K562 (cell line): ENCODE results near the gene MTG1. TPM values are rescaled to one million over a fixed set of nuclear protein-coding genes. Genes with fewer than 3 reads are reported as not detected.
A peak's percentile ranks its signal among the peaks of the same experiment; 100 is the strongest.

Experiments
- ATAC-seq: fragments of 200-7000 bp; cut with Tn5 transposase; 3 replicates; pipeline ENCODE4 v1.9.1; 2020; ENCODE audit warnings: moderate library complexity
- BruUV-seq: library from RNA; stranded (reverse); fragments of 400-500 nt; replicated peaks from 2 replicates; lab custom pipeline; 2021; lab: Mats Ljungman, UMichigan
- CTCF ChIA-PET: fragments of 300-600 bp; formaldehyde crosslinking; extraction: SDS; loops from one replicate; lab custom pipeline; 2021; ENCODE audit warnings: low intra/inter-chr PET ratio; lab: Yijun Ruan, JAX
- POLR2A ChIA-PET: fragments of 300-600, 350-650 bp; sonication (Branson Sonifier 250); formaldehyde crosslinking; extraction: SDS; loops from one replicate; lab custom pipeline; 2021; ENCODE audit warnings: antibody characterized with exemption, inconsistent platforms; lab: Yijun Ruan, JAX
- DNase-seq, 4 experiments: peaks; one replicate each; pipeline versions ENCODE4 v3.0.0 to v3.0.0-alpha.2; 2011 to 2018; ENCODE audit warnings: low spot score in 3 of 4, mixed read lengths in 3 of 4; ENCODE audit errors: extremely low read depth in 1 of 4
- FAIRE-seq: peaks from 2 replicates; lab custom pipeline; 2011; peaks lifted over from hg19 to GRCh38; lab: Jason Lieb, UNC
- H2AFZ ChIP-seq: 2 replicates; pipeline ENCODE4 v1.6.0; 2011; ENCODE audit warnings: low read depth, low read length, control low read depth, inconsistent platforms
- H3K27ac ChIP-seq: fragments of 200-600 bp; 3 replicates; pipeline ENCODE4 v1.8.0; 2011; ENCODE audit warnings: low read depth, mild to moderate bottlenecking, control low read depth, inconsistent platforms, low read length, moderate library complexity, mixed read lengths; ENCODE audit errors: extremely low read depth
- H3K27me3 ChIP-seq, 2 experiments: fragments of 300-600 bp in 1 of 2; 2 replicates in 1 of 2; 3 replicates in 1 of 2; pipeline versions ENCODE4 v1.6.0 to v1.8.0; 2011; ENCODE audit warnings: inconsistent platforms in 2 of 2, low read length in 2 of 2, mild to moderate bottlenecking in 1 of 2, mixed read lengths in 1 of 2, moderate library complexity in 1 of 2; ENCODE audit not compliant: control insufficient read depth in 2 of 2, insufficient read depth in 2 of 2
- H3K36me3 ChIP-seq: fragments of 300-600 bp; 3 replicates; pipeline ENCODE4 v1.8.0; 2011; ENCODE audit warnings: mild to moderate bottlenecking, low read length, inconsistent platforms; ENCODE audit not compliant: control insufficient read depth, insufficient read depth
- H3K4me1 ChIP-seq, 2 experiments: fragments of 200-600 bp in 1 of 2; replicated peaks in 1 of 2; 2 replicates in 1 of 2; 3 replicates in 1 of 2; pipeline versions ENCODE4 v1.5.1 to v1.8.0; 2011; ENCODE audit warnings: inconsistent platforms in 2 of 2, low read length in 2 of 2, mild to moderate bottlenecking in 1 of 2, mixed read lengths in 1 of 2, moderate library complexity in 1 of 2; ENCODE audit not compliant: control insufficient read depth in 2 of 2, insufficient read depth in 2 of 2
- H3K4me2 ChIP-seq: 2 replicates; pipeline ENCODE4 v1.6.1; 2011; ENCODE audit warnings: low read length, control low read depth, inconsistent platforms, mixed read lengths; ENCODE audit not compliant: insufficient read depth
- H3K4me3 ChIP-seq: fragments of 200-600 bp; sonication (generic), shearing (Covaris generic); 2 replicates; pipeline ENCODE4 v1.5.1; 2016; ENCODE audit warnings: control low read depth, inconsistent platforms
- H3K79me2 ChIP-seq: fragments of 200-600 bp; 3 replicates; pipeline ENCODE4 v1.8.0; 2011; ENCODE audit warnings: low read length, inconsistent platforms; ENCODE audit not compliant: control insufficient read depth, insufficient read depth
- H3K9ac ChIP-seq, 2 experiments: 2 replicates each; pipeline versions ENCODE4 v1.6.0 to v1.6.1; 2011; ENCODE audit warnings: low read depth in 2 of 2, low read length in 2 of 2, control low read depth in 1 of 2, inconsistent platforms in 1 of 2, mild to moderate bottlenecking in 1 of 2, mixed read lengths in 1 of 2; ENCODE audit not compliant: insufficient read depth in 1 of 2
- H3K9me1 ChIP-seq: one replicate; pipeline ENCODE4 v1.6.0; 2011; ENCODE audit warnings: inconsistent platforms, mild to moderate bottlenecking, low read length, moderate library complexity; ENCODE audit not compliant: control insufficient read depth, insufficient read depth
- H3K9me3 ChIP-seq: replicated peaks from 2 replicates; pipeline ENCODE4 v1.5.1; 2011; ENCODE audit warnings: low read depth, low read length, inconsistent platforms; ENCODE audit not compliant: control insufficient read depth, insufficient read depth
- H4K20me1 ChIP-seq: replicated peaks from 2 replicates; pipeline ENCODE4 v1.6.1; 2011; ENCODE audit warnings: low read length, inconsistent platforms, mixed read lengths; ENCODE audit not compliant: control insufficient read depth, insufficient read depth
- ASH1L ChIP-seq: fragments of 450-650 bp; IDR thresholded peaks from 2 replicates; pipeline ENCODE4 v1.6.1; 2018; ENCODE audit warnings: borderline replicate concordance, mild to moderate bottlenecking, low read depth; ENCODE audit not compliant: partially characterized antibody
- MAFG ChIP-seq: fragments of 450-650 bp; conservative IDR thresholded peaks from 2 replicates; pipeline ENCODE4 v1.6.1; 2016; ENCODE audit warnings: missing genetic modification characterization, missing compliant biosample characterization
- PBX2 ChIP-seq, 2 experiments: IDR thresholded peaks in 1 of 2; conservative IDR thresholded peaks in 1 of 2; 2 replicates each; pipeline ENCODE4 v1.6.1; 2016; ENCODE audit warnings: low read depth in 2 of 2, mild to moderate bottlenecking in 1 of 2, missing compliant biosample characterization in 1 of 2, missing genetic modification characterization in 1 of 2, moderate library complexity in 1 of 2
- PURB ChIP-seq: sonication (generic); formaldehyde crosslinking; IDR thresholded peaks from 2 replicates; pipeline ENCODE4 v1.9.0; 2021; ENCODE audit warnings: low read depth, mild to moderate bottlenecking, missing genetic modification reagents
- ZNF263 ChIP-seq: sonication (generic); formaldehyde crosslinking; IDR thresholded peaks from 2 replicates; pipeline ENCODE4 v1.8.0; 2022; ENCODE audit warnings: mild to moderate bottlenecking, missing genetic modification reagents, borderline replicate concordance
- ZNF384 ChIP-seq: IDR thresholded peaks from 2 replicates; pipeline ENCODE4 v1.6.1; 2012; ENCODE audit warnings: low read depth, low read length, improper control_type of control experiment
- WGBS: fragments of 100-300 bp; shearing (Covaris generic); methylation state at CpG from one replicate; pipeline ENCODE4 v1.1.6; 2016; ENCODE audit warnings: low coverage, mixed read lengths; ENCODE audit not compliant: insufficient coverage; ENCODE audit errors: missing lambda C conversion rate; 5-methylcytosine and 5-hydroxymethylcytosine counted together
- in situ Hi-C: fragments of 300-500 bp; cut with MboI; formaldehyde crosslinking; loops from 4 replicates; pipeline ENCODE4 v1.15.0; 2018; ENCODE audit warnings: inconsistent platforms, mixed read lengths
- intact Hi-C: fragments of 100-400 bp; cut with micrococcal nuclease; formaldehyde crosslinking; loops from 2 replicates; pipeline ENCODE4 v1.14.2; 2022
- polyA plus RNA-seq, 8 experiments: library from polyadenylated mRNA; depleted of rRNA in 4 of 8; stranded (reverse) in 5 of 8; unstranded in 3 of 8; fragments of >200 nt; fragmentation: Nextera tagmentation in 2 of 8; fragmentation: Illumina TruSeq in 1 of 8; extraction: Ambion mirVana in 2 of 8; extraction: Trizol in 1 of 8; gene quantifications; 2 replicates each; pipeline versions ENCODE4 v1.2.1 to v1.2.3, GENCODE V29; 2011 to 2014; ENCODE audit warnings: inconsistent platforms in 1 of 8, missing spikeins in 1 of 8
- total RNA-seq, 7 experiments: library from RNA; depleted of rRNA in 6 of 7; stranded (reverse); fragments of >200 nt in 6 of 7; fragmentation: Illumina TruSeq in 2 of 7; extraction: Trizol in 2 of 7; gene quantifications; 2 replicates each; pipeline versions ENCODE4 v1.2.1 to v1.2.3, GENCODE V29; 2011 to 2021; ENCODE audit warnings: low replicate concordance in 1 of 7

MTG1 gene
- total and polyA plus RNA-seq, 9 of the 15 experiments (the other 6 are each of a cell fraction or from before 2014, with no cell fraction given) = 2.8 to 28.2 (median 15.4) TPM

DNA sequence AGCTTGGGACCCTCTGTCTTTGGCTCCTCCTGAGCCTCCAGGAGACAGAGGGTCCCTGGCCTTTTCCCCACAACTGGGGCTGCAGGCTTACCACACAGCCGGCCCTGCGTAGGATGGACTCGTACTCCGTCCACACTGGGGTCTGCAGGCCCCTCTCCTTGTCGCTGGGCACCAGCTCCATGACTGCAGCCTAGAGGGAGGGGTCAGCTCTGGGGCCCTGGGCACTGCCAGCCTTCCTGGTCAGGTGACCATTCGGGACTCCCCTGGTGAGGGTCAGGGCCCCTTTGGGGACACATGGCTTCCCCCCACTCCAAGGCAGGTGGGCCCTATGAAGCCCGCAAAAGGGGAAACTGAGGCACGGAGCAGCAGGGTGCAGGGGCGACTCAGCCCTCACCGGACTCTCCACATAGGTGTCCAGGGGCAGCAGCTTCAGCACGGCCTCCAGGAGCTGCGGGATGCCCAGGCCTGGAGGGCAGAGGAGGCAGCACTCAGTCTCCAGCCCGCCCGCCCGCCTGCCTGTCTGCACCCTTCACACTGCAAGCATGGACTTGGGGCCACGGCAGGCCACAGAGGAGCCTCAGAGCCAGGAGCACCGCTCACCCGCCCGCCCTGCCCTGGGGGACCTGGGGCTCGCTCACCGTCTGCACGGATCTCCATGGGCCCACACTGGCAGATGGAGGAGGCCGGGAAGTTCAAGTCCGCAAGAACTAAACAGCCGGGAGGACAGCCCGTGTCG, 37.2 kb upstream of the MTG1 start:
- intact Hi-C loops = loop anchor here (5.0 kb wide), 1 partner anchor 36 kb away; the partner anchor contains the start of gene MTG1
- no peak for TF ChIP-seq MAFG (tag)
- TF ChIP-seq ZNF384 = no peak
- TF ChIP-seq ZNF263 (CRISPR knock-in tag) = peak; percentile 76
- no peak for TF ChIP-seq PBX2 (CRISPR knock-in tag; IDR thresholded peaks at IDR 0.05; ENCODE audit: low read depth)
- no peak for TF ChIP-seq PBX2 (tag; conservative IDR thresholded peaks at IDR 0.05; ENCODE audit: low read depth)
- TF ChIP-seq ASH1L = no peak
- no peak for TF ChIP-seq PURB
- TF ChIP-seq, all 486 proteins: peak for 1
- no peak for FAIRE-seq
- TSS peak; percentile 33 for BruUV-seq
- H3K79me2 ChIP-seq = peaks cover 12% of the 10 kb centered on the region
- H3K4me2 ChIP-seq = peak overlapping the region; percentile 74
- no peak for ATAC-seq
- H2AFZ ChIP-seq = no peak overlapping the region
- H3K36me3 ChIP-seq = peaks cover 13% of the 10 kb centered on the region; the same call in 1 of the 3 replicates
- WGBS = 83% methylated on average over 1 of the region's 27 CpGs
- H3K9me1 ChIP-seq = no peaks in the 10 kb centered on the region
- peak overlapping the region; percentile 81 for H3K27ac ChIP-seq
- peaks cover 15 to 65% of the 10 kb centered on the region in 2 experiments for H3K4me1 ChIP-seq
- in situ Hi-C loops = no loop called here
- DNase-seq = no peak
- H3K9me3 ChIP-seq = no peaks in the 10 kb centered on the region
- H3K27me3 ChIP-seq = no peaks in the 10 kb centered on the region
- peak overlapping the region; percentile 66 for H3K4me3 ChIP-seq
- peak overlapping the region; percentile 74 to 91 for H3K9ac ChIP-seq
- no peaks in the 10 kb centered on the region for H4K20me1 ChIP-seq
- ChIA-PET POLR2A (no interaction called here), CTCF (no interaction called here)
